BJ (cell line): ENCODE measurements around the gene LRRC9. TPM values are rescaled to one million over a fixed set of nuclear protein-coding genes. Genes with fewer than 3 reads are reported as not detected.
A peak's percentile ranks its signal among the peaks of the same experiment; 100 is the strongest.
"Not testable (repeated sequence)": the region's sequence is repeated elsewhere in the genome, so short reads cannot be mapped to it uniquely, and the experiment has no call there.

Experiments
- CTCF ChIA-PET: fragments of 350-600 bp; formaldehyde crosslinking; extraction: SDS; loops from one replicate; lab custom pipeline; 2021; ENCODE audit warnings: antibody characterized with exemption, inconsistent platforms; lab: Yijun Ruan, JAX
- POLR2A ChIA-PET: fragments of 300-600 bp; sonication (Branson Sonifier 250); formaldehyde crosslinking; extraction: SDS; loops from one replicate; lab custom pipeline; 2021; ENCODE audit warnings: antibody characterized with exemption; lab: Charles Lee
- DNase-seq: peaks from one replicate; pipeline ENCODE4 v3.0.0-alpha.2; 2011; ENCODE audit warnings: low read depth
- H3K27me3 ChIP-seq: 2 replicates; pipeline ENCODE4 v1.6.0; 2011; ENCODE audit warnings: low read length; ENCODE audit not compliant: control insufficient read depth, insufficient read depth
- H3K36me3 ChIP-seq: 2 replicates; pipeline ENCODE4 v1.5.1; 2011; ENCODE audit warnings: low read length; ENCODE audit not compliant: control insufficient read depth, insufficient read depth
- H3K4me3 ChIP-seq: 2 replicates; pipeline ENCODE4 v1.5.1; 2011; ENCODE audit warnings: low read depth, mild to moderate bottlenecking, control low read depth, low read length
- CTCF ChIP-seq: IDR thresholded peaks from 2 replicates; pipeline ENCODE4 v1.5.1; 2011; ENCODE audit warnings: low read depth, mild to moderate bottlenecking, control low read depth, inconsistent platforms, low read length, moderate library complexity; ENCODE audit not compliant: insufficient read depth
- polyA plus RNA-seq: library from polyadenylated mRNA; depleted of rRNA; stranded (reverse); fragments of >200 nt; gene quantifications from 2 replicates; pipeline ENCODE4 v1.2.3, GENCODE V29; 2011

Gene LRRC9
- polyA plus RNA-seq, 1 experiment: not detected

GRCh38 chr14:60094306-60094897 lies 174.5 kb downstream of the LRRC9 start:
- Histone ChIP-seq H3K4me3 (0 out of 2 replicates have a peak overlapping the region, but pooled peaks have one; percentile 0), H3K27me3 (no peaks in the 10 kb centered on the region), H3K36me3 (peaks cover 1% of the 10 kb centered on the region; the same call in 1 of the 2 replicates)
- no peak for TF ChIP-seq CTCF
- POLR2A ChIA-PET: no interaction called here
- CTCF ChIA-PET: no interaction called here
- DNase-seq: no peak

GRCh38 chr14:60095231-60095630 lies 175.3 kb downstream of the LRRC9 start:
- H3K36me3 ChIP-seq: peaks cover 1% of the 10 kb centered on the region; the same call in 1 of the 2 replicates

GRCh38 chr14:60095781-60096450 lies 176.0 kb downstream of the LRRC9 start:
- no peak overlapping the region for H3K4me3 ChIP-seq
- DNase-seq: no peak
- peaks cover 1% of the 10 kb centered on the region; the same call in 1 of the 2 replicates for H3K36me3 ChIP-seq
- no peak for TF ChIP-seq CTCF
- CTCF ChIA-PET: interaction anchor here (0.8 to 0.9 kb wide), 2 partner anchors 30 to 41 kb away, joined by 3 read pairs; no protein-coding TSS in a partner anchor
- POLR2A ChIA-PET: no interaction called here
- no peaks in the 10 kb centered on the region for H3K27me3 ChIP-seq

More at GRCh38 chr14:60095231-60095630, 175.3 kb downstream of the LRRC9 start:
- no peak for TF ChIP-seq CTCF
- DNase-seq: no peak
- POLR2A ChIA-PET: no interaction called here
- CTCF ChIA-PET: no interaction called here
- H3K27me3 ChIP-seq: no peaks in the 10 kb centered on the region
- H3K4me3 ChIP-seq: no peak overlapping the region

- ChIA-PET CTCF (no interaction called here), POLR2A (no interaction called here)
- peaks cover 1% of the 10 kb centered on the region; the same call in 1 of the 2 replicates for H3K36me3 ChIP-seq
- TF ChIP-seq CTCF: no peak
- H3K4me3 ChIP-seq: no peak overlapping the region
- H3K27me3 ChIP-seq: no peaks in the 10 kb centered on the region
- no peak for DNase-seq
These were observed 178.0 kb downstream of the LRRC9 start for GRCh38 chr14:60097974-60098373.

GRCh38 chr14:60099855-60100254 lies 179.9 kb downstream of the LRRC9 start:
- H3K36me3 ChIP-seq, H3K4me3 ChIP-seq, DNase-seq, H3K27me3 ChIP-seq, POLR2A ChIA-PET, CTCF ChIA-PET: not testable (repeated sequence)
